Lung microvascular endothelial cell (primary cell): Measurements from ENCODE around the gene TJAP1. TPM values are rescaled to one million over a fixed set of nuclear protein-coding genes. Genes with fewer than 3 reads are reported as not detected.

Source experiments
- DNase-seq, 2 donors: peaks; one replicate each; pipeline versions ENCODE4 v3.0.0 to v3.0.0-alpha.2; 2010; ENCODE audit warnings: low read depth in 2 of 2
- total RNA-seq: library from RNA; depleted of rRNA; stranded (reverse); fragments of >200 nt; gene quantifications from 2 replicates; pipeline ENCODE4 v1.2.1, GENCODE V29; 2014

Gene TJAP1
- total RNA-seq, 1 donor from 2014 or later, result 6.5 TPM

GRCh38 chr6:43504756-43505593 lies 27.6 kb downstream of the TJAP1 start:
- DNase-seq, result no peak

- DNase-seq, result peak in 1 of 2 donors; percentile 40
These were observed 28.3 kb downstream of the TJAP1 start for GRCh38 chr6:43505718-43506117.

GRCh38 chr6:43506171-43506570 lies 28.8 kb downstream of the TJAP1 start:
- DNase-seq, result no peak

DNA sequence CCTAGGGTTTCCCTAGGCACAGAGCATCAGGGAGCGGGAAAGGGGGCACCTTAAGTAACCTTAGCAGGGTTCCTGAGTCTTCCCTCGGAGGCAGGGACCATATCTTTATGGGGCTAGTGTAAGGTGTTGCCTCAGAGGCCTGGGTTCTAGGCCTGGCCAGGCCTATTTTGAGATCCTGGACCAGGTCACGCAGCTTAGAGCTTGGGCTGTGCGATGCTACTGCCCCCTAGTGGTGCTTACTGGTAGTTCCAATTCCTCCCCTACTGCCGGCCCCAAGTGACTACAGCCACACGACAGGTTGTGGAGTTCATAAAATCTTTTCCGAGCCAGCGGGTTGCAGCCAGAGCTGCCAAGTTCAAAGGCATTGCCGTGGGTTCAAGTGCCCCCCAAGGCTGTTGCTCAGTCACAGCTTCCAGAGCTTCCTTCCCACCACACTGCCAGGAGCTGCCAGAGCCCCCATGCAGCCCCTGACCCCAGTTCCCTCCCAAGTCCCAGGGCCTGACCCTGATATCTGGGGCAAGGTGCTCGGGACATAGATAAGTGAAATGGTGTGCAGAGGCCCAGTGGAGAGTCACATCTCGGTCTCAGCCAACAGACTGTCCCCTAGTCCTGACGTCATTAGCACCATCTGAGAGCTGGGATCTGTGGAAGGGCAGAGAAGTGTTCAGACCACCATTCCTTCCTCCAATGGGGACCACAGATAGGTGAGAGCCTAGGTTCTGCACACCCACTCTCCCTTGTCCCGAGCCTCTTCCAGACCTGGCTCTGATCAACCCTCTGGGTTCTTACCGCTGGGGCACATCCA lies 29.5 kb downstream of the TJAP1 start:
- peak; percentile 85 to 93 for DNase-seq

DNA sequence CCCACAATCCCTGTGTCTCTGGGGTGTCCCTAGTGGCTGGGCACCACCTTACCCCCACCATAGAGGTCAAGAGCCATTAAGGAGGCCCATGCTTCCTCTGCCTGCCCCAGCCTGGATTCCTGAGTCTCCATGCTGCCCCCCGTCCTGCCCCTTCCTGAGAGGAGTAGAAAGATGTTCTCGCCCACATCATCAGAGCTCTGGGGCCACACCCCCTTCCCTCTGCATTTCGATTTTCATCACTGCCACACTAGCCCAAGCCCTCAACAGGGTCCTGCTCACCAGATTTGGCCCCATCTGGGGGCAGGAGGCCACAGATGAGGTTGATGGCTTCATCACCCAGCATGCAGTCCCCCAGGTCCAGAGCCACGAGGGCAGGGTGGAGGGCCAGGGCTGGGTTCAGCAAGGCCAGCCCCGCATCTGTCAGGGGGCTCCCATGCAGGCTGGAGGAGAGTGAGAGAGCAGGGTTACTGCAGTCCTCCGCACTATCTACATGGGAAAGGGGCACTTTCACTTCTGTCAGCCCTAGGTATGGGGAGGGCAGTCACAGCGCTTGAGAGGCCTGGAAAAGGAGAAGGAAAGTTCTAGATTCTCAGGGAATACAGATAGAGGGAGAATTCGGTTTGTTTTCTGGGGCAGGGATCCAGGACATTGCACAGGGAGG lies 31.2 kb downstream of the TJAP1 start:
- no peak for DNase-seq

GRCh38 chr6:43509142-43509983 lies 32.0 kb downstream of the TJAP1 start:
- DNase-seq, result peak in 1 of 2 donors; percentile 18

DNA sequence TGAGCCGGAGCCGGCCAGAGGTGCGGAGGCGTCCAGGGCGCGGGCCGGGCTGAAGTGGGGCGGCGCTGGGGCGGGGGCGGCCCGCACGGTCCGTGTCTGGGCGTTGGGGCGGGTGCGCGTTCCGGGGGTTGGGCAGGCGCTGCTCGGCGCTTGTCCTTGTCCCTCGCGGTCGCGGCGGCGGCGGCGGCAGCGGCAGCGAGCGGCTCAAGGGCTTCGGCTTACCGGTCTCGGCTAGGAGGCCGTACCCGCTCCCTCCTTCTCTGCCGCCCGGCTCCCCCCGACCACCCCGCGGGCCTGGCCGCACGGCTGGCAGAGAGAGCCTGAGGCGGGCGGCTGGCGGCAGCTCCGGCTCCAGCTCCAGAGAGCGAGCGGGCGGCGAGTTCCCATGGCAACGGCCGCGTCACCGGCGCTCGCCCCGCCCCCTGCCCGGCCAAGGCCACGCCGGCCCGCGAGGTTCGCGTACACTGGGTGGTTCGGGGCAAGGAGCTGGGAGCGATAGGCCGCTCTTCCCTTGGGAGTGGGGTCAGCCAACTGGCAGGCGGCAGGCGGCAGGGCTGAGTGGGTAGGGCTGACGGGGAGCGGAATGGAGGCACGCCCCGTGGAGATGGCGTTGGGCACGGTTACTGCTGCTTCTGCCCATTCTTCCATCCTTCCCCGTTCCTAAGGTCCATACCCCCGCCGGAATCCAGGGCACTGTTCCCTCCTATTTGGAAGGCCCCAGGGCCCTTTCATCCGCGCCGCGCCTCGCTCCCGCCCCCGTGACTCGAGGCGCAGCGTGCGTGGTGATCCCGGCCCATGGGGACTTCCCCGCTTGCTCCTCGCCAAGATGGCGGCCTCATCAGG lies 32.8 kb downstream of the TJAP1 start, which contains the start of gene LRRC73:
Gene LRRC73 (minus strand): TSS at position 363 of the 843 bp plus-strand sequence. CDS start 561 bp downstream, outside the sequence.
- peak; percentile 82 to 85 for DNase-seq

GRCh38 chr6:43510827-43511163 lies 33.4 kb downstream of the TJAP1 start:
- no peak for DNase-seq

DNA sequence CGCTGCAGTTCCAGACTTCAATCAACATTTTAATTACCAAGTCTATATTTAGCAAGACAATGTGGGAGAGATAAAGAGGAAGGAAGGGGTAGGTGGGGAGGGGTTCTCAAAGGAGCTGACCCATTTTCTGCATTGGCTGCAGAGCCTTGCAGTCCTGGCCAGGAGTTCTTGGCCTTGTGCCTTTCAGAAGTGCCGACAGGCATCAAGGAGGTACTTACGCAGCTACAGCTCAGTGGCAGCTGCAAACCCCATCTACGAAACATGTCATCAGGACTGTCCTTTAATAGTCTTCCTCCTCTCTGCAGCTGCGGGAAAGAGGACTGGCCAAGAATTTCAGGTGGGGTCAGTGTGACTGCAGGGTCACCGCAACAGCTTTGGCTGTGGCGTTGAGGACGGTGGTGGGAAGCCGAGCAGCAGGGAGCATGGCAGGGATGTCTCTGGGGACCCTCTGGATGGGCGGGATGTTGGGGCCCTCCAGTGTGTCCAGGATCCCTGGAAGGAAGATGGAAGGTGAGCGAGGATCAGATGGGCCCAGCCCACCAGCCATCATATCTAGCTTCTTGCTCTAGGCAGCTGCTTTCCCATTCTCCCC lies 34.5 kb downstream of the TJAP1 start:
- no peak for DNase-seq

DNA sequence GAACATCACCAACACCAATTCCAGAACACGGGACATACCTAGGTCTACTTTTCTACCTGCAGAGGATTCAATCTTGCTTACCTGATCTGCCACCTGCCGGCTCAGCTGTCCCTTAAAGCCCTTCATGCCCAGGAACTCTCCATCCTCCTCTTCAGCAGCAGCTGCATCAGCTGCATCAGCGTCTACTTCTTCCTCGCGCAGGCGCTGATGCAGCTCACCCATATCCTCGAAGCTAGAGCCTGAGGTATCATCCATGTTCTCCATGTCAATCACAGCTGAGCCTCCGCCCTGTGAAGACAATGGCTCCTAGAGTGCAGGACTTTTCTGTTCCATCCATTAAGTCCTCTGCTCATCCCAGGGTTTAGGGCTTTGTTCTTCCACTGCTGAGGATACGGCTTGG lies 38.4 kb downstream of the TJAP1 start:
- peak in 1 of 2 donors; percentile 23 for DNase-seq

DNA sequence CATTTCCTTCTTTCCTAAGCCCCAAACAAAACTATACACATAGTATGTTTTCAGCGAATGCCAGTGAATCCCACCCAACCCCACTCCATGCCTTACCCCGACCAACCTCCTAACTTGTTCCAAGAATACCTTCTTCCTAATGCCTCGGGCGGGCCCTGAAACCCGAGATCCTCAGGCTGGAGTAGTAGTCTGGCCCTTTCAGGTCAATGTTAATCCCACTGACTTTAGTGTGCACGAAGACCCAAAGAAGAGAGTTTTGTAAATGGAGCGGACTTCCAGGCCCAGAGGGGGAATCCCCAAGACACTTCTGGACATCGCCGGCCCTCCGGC lies 39.0 kb downstream of the TJAP1 start:
- DNase-seq, result no peak

- DNase-seq, result peak; percentile 98
These were observed 39.5 kb downstream of the TJAP1 start, which contains the start of the genes POLR1C and YIPF3 for GRCh38 chr6:43516697-43517504. Gene POLR1C, plus strand, starts transcription at chr6:43517089. Its CDS starts 21 bp downstream, at chr6:43517110. Gene YIPF3, minus strand, starts transcription at chr6:43516926. Its CDS starts 119 bp downstream, at chr6:43516807.

GRCh38 chr6:43517505-43518357 lies 40.4 kb downstream of the TJAP1 start:
- DNase-seq, result peak in 1 of 2 donors; percentile 14

GRCh38 chr6:43520097-43520496 lies 42.7 kb downstream of the TJAP1 start:
- no peak for DNase-seq

- DNase-seq, result peak in 1 of 2 donors; percentile 67
These were observed 44.5 kb downstream of the TJAP1 start for GRCh38 chr6:43521836-43522235.

DNA sequence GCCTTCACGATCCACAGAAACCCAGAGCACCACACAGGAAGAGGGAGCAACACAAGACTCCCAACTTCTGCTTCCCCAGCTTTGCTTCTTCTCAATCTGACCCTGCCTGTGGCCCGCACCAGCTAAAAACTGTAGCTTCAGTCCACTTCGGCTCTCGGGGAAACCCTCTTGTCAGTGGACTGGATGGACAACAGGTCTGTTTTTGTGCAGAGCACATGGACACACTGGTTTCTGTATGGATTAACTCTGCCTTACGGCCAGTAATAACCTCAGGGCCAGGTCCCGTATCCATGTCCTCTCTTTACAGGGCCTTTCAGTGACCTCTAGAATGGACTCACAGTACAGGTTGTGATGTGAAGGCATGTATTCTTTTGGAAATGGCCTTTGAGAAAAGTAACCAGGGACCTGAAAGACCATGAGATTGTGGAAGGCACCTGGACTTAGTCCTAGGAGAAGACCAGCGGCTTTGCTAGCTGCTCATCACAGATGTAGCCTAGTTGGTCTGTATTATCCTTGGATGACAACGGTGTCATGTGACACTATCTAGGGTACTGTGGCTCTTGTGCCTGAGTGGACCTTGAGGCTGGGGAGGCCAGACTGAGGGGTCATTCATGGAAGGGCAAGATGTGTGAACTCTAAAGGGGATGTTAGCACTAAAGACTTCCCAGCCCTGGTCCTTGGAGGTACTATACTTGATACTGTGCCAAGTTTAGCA lies 45.3 kb downstream of the TJAP1 start:
- DNase-seq, result no peak

DNA sequence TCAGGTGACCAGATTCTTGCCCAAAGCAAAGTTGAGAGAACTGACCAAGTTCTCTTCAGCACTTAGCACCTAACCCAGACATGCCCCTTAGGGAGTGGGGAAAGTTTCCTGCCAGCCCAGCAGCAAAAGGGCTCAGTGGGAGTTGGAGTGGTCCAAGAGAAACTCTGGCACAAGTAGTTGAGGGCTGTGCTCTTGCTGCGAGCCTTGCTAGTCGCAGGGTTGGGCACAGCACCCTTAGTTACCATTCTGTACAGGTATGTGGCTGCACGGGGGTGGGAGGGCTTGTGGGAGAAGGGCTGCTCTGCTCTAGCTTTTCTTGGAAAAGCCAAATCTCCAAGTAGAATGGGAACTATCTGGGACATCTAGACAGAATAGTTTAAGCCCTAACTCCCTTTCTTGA lies 45.9 kb downstream of the TJAP1 start:
- DNase-seq, result no peak
